GM19035 (cell line): Measurements from ENCODE around the gene ZFAND6.

ENCODE experiments used
- ATAC-seq: cut with Tn5 transposase; IDR thresholded peaks from one replicate; pipeline ENCODE4 v1.9.1; 2021; ENCODE audit not compliant: unreplicated experiment

The ZFAND6 gene

GRCh38 chr15:80049046-80049445 lies 10.4 kb upstream of the ZFAND6 start:
- ATAC-seq = no peak

- no peak for ATAC-seq
Observed at GRCh38 chr15:80052597-80053304, 6.7 kb upstream of the ZFAND6 start.

DNA sequence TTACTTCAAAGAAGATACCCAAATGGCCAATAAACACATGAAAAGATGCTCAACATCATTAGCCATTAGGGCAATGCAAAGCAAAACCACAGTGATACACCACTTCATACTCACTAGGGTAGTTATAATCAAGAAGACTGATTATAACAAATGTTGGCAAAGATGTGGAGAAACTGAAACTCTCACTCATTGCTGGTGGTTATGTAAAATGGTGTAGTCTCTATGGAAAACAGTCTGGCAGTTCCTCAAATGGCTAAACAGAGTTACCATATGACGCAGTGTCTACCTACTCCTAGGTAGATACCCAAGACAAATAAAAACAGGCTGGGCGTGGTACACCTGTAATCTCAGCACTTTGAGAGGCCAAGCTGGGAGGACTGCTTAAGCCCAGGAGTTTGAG lies 3.5 kb upstream of the ZFAND6 start:
- ATAC-seq = no peak

GRCh38 chr15:80058044-80058443 lies 1.4 kb upstream of the ZFAND6 start:
- ATAC-seq = no peak

DNA sequence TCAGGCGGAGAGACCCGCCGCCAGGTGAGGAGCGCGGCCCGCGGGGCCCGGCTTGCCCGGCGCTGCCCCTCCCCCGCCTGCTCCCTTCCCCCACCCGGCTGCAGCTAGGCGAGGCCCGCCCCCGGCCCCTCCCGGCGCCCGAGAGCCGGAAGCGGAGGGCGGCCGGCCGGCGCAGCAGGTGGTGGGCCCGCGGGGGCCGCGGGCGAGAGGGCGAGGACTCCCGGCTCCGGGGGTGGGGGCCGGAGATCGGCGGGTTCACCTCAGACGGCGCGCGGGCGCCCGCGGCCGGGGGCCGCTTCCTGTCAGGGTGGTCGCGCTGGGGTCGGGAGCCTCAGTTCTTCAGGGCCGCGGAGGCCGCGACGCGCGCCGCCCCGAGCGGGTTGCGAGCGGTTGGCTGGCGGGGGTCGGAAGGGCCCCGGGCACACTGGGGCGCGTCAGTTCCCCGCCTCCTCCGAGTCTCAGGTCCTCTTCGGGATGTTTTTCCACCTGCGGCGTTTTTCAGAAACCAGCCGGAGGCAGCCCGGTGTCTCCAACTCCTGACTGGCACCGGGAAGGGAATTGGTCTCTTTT lies 395 bp downstream of the ZFAND6 start:
- peak; percentile 51 for ATAC-seq

- ATAC-seq = no peak
Observed at GRCh38 chr15:80060356-80061006, 1.0 kb downstream of the ZFAND6 start.

- ATAC-seq = no peak
Observed at GRCh38 chr15:80061582-80061981, 2.1 kb downstream of the ZFAND6 start.

GRCh38 chr15:80066912-80067311 lies 7.4 kb downstream of the ZFAND6 start:
- no peak for ATAC-seq

DNA sequence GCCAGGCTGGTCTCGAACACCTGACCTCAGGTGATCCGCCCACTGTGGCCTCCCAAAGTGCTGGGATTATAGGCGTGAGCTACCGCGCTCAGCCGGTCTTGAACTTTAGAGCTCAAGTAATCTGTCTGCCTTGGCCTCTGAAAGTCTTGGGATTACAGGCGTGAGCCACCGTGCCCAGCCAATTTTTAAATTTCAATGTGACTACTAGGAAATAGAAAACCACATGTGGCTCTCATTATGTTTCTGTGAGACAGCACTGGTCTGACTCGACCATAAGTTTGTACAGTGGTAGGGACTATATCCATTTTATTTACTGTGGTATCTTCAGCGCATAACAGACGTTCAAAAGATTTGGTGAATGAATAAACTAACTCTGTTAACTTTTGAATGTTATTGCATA lies 9.1 kb downstream of the ZFAND6 start:
- ATAC-seq = no peak

- ATAC-seq = no peak
Observed at GRCh38 chr15:80070840-80071239, 11.4 kb downstream of the ZFAND6 start.

- no peak for ATAC-seq
Observed at GRCh38 chr15:80071652-80072051, 12.2 kb downstream of the ZFAND6 start.

DNA sequence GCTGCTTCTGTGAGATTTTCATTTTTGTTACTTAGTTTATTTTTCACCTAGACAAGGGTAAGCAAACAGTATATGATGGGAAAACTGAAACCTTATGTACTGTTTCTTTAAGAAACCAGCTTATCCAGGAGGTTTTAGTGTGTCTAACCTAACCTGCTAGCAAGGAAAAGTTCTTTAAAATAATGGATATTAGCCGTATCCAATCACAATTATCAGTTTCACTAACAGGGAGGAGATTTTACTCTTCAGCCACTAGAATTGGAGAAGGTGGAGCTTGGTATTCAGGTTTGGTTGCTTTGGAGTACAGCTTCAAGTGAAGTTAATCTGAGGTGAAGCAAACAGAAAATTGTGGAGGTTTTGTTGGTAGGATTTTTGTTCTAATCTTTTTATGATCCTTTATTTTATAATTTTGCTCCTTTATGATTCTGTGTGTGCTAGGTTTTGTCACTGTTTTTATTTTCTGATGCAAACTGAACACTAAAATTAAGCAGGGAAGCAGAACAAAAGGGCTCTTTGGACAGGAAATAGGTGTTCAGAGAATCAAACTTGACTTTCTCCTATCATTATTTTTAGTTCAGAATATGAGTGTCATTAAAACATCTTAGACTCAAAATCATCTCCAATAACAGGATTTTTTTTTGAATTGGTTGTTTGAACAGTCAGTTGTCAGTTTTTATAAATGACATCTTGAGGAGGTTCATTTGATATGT lies 13.0 kb downstream of the ZFAND6 start:
- peak; percentile 81 for ATAC-seq

GRCh38 chr15:80073197-80073596 lies 13.7 kb downstream of the ZFAND6 start:
- no peak for ATAC-seq

DNA sequence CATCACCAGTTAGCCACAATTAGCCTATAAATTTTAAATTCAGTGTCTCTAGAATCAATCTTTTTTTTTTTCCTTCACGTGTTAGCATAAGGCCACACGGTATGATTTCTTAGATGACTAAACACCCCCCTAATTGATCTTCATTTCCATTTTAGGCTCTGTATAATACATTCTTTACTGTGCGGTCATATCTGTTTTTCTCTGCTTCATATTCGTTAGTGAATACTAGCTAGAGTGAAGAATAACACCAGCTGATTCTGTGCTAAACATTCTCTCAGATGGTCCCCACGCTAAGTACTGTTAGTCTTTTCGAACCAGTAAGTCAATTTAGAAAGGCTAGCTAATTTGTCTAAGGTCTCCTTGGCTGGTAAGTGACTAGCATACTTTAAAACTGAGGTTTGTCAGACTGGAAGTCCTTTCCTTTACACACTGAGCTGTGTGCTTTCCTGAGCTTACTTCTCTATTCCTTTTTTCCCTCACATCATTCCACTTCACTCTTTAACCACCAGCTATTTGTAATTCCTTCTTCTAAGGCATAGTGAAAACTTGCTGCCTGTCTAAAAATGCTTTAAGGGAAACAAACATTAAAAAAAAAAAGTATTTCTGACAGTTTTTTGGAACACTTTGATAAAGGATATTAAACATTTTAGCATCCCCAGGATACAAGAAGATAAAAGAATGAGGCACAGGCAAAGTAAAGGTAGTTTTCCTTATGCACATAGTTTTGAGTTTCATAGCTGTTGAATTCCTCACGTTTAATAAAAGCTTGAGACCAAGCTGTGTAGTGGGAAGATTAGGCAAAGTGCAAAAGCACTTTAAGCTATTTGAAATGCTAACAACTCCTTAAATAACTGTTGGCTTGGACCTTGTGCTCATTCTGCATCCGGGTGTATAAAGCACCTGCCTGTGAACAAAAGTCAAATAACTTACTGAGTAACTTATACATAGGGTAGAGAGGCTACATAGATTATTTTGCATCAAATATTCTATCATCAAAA lies 17.1 kb downstream of the ZFAND6 start:
- no peak for ATAC-seq

- no peak for ATAC-seq
Observed at GRCh38 chr15:80081390-80081789, 21.9 kb downstream of the ZFAND6 start.

DNA sequence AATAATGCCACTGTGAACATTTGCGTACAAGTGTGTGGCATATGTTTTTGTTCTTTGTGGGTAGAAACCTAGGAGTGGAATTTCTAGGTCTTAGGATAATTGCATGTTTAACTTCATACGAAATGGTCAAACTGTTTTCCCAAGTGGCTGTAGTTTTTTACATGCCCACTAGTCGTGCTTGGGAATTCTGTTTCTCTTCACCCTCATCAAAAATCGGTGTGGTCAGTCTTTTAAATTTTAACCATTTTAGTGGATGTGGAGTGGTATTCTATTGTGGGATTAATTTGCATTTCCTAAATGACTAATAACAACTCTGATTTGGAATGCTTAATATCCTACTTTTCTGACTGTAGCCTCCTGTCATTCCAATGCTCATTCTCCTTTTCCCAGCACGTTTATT lies 27.6 kb downstream of the ZFAND6 start:
- ATAC-seq = no peak

DNA sequence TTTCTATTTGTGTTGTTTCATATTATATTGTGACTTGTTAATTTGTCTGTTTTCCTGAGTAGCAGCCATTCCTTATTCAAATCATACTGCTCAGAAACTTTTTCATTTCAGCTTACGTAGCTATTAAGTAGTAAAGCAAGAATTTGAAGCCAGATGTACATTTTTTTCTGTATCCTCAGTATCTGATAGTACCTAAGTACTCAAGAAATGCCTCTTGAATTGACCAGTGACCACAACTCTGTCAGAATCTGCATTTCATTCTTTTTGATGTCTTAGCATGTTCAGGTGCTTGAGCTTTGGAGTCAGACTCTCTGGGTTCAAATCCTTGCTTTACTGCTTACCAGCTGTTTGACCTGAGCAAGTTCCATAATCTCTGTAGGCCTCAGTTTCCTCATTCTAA lies 30.6 kb downstream of the ZFAND6 start:
- ATAC-seq = no peak

GRCh38 chr15:80090879-80091503 lies 31.5 kb downstream of the ZFAND6 start:
- no peak for ATAC-seq

GRCh38 chr15:80093854-80094418 lies 34.5 kb downstream of the ZFAND6 start:
- no peak for ATAC-seq

DNA sequence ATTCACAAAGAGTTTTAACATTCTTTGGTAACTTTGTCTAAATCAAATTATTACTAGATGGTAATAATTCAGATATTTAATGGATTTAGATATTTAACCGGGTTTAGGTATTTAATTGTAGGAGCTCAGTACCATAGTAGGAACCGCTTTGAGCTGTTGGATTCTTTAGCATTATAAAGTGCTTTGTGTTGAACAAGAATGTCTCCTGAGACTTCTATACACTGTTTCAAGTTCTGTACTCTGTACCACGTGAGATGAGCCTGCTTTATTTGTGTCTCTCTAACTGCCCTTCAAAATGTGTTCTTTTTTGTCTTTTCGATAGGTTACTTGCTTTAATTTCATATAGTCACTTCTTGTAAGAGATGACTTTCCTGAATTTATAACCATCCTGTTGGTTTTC lies 36.0 kb downstream of the ZFAND6 start:
- no peak for ATAC-seq
